Hepatocyte (in vitro differentiated cells): ENCODE data around the gene FERMT2.

Source experiments
- CTCF ChIP-seq: fragments of 200-600 bp; sonication (generic); IDR thresholded peaks from 2 replicates; pipeline ENCODE4 v1.5.1; 2016; ENCODE audit warnings: antibody characterized with exemption, mild to moderate bottlenecking; ENCODE audit not compliant: poor library complexity
- EZH2phosphoT487 ChIP-seq: fragments of 200-600 bp; sonication (generic); IDR thresholded peaks from one replicate; pipeline ENCODE4 v1.6.1; 2018; ENCODE audit warnings: antibody characterized with exemption, mild to moderate bottlenecking, low read depth, moderate library complexity; ENCODE audit not compliant: unreplicated experiment, severe bottlenecking

DNA sequence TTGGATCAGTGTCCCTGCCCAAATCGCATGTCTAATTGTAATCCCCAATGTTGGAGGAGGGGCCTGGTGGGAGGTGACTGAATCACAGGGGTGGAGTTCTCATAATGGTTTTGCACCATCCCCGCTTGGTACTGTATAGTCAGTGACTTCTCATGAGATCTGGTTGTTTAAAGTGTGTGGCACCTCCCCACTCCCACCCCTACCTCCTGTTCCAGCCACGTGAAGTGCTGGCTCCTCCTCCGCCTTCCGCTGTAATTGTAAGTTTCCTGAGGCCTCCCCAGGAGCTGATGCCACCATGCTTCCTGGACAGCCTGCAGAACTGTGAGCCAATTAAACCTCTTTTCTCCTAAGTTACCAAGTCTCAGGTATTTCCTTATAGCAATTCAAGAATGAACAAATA, 67.2 kb downstream of the FERMT2 start:
- TF ChIP-seq CTCF (no peak), EZH2phosphoT487 (no peak)
